HG03103 (cell line): Measurements from ENCODE around the gene SLAMF1.
"Not testable (repeated sequence)": the region's sequence is repeated elsewhere in the genome, so short reads cannot be mapped to it uniquely, and the experiment has no call there.

ENCODE experiments used
- ATAC-seq: cut with Tn5 transposase; IDR thresholded peaks from one replicate; pipeline ENCODE4 v1.9.1; 2021; ENCODE audit warnings: low read depth; ENCODE audit not compliant: unreplicated experiment

SLAMF1 gene

DNA sequence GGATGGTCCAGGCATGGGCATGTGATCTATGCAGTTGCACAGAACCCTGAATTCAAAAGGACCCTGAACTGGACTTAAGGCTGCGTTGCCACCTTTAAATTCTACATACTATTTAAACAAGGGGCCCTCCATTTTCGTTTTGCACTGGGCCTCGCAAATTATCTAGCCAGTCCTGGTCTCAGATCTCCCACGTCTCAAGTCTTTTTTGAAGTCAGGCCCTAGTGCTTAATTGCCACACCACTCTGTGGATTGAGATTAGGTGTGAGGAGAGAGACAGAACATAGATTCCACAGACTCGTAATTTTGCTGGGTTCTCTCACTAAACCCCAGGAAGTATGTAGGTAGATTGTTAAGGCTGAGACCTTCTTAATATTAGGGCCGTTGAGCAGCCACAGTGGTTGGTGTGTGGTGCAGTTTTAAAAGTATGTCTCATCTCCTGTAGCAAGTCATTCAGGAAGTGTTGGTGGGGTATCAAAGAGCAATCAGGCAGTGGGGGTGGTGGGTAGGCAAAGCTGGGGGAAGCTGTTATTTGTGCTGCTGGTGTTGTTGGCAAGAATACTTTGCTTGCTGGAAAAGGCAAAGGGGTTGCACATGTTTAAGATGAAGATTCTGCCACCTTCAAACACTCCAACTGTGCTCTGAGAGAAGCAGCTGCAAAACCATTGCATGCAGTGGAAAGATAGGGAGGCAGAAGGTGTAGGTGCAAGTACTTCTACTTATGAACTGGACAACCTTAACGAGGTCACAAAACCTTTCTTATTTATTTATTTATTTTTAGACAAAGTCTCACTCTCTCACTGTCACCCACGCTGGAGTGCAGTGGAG is 78.8 kb downstream of the SLAMF1 start:
- ATAC-seq = no peak

DNA sequence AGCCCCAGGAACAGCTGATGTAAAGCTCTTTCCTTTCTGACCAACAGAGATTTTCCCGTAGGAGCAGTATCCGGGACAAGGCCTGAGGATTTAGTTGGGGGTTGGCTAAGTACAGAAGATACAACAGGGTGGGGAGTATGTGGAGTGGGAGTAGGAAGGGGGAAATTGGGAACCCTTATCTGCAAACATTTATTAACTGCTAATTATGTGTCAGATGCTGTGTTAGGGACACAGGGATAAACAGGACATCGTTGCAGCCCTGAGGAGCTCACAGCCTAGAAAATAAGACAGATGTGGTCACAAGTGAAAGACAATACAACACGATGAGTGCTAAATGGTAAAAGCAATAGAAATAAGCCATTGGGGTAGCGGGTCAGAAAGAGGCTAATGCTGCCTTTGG is 79.5 kb downstream of the SLAMF1 start:
- ATAC-seq = no peak

DNA sequence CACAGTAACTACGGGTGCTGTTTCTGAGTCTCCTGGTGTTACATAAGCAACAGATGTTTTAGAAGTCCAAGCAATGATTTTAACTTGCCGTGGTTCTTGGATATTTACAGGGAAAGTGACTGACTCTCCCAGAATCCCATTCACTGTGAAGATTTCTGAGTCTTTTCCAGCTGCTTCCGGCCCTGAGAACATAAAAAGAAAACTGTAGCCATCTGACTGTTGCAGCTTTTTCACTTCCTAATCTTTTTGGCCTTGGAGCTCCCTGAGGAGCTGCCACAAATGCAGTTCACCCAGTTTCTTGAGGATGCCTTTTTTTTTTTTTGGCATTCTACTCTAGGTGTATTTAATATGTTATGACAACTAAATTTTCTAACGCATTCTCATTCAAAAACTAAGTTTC is 81.3 kb downstream of the SLAMF1 start:
- no peak for ATAC-seq

DNA sequence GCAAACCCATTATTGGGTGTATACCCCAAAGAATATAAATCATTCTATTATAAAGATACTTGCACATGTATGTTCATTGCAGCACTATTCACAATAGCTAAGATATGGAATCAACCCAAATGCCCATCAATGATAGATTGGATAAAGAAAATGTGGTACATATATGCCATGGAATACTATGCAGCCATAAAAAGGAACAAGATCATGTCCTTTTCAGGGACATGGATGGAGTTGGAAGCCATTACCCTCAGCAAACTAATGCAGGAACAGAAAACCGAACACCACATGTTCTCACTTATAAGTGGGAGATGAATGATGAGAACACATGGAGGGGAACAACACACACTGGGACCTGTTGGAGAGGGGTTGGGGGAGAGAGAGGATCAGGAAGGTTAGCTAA is 83.6 kb downstream of the SLAMF1 start:
- ATAC-seq = not testable (repeated sequence)

DNA sequence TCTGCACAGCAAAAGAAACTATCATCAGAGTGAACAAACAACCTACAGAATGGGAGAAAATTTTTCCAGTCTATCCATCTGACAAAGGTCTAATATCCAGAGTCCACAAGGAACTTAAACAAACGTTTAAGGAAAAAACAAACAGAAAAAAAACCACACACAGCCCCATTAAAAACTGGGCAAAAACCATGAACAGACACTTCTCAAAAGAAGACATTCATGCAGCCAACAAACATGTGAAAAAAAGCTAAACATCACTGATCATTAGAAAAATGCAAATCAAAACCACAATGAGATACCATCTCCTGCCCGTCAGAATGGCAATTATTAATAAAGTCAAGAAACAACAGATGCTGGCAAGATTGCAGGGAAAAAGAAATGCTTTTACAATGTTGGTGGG is 84.1 kb downstream of the SLAMF1 start:
- ATAC-seq = not testable (repeated sequence)

DNA sequence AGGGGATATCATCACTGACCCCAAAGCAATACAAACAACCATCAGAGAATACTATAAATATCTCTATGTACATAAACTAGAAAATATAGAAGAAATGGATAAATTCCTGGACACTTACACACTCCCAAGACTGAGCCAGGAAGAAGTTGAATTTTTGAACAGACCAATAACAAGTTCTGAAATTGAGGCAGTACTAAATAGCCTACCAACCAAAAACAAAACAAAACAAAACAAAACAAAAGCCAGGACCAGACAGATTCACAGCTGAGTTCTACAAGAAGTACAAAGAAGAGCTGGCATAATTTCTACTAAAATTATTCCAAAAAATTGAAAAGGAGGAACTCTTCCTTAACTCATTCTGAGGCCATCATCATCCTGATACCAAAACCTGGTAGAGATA is 86.0 kb downstream of the SLAMF1 start:
- no peak for ATAC-seq

DNA sequence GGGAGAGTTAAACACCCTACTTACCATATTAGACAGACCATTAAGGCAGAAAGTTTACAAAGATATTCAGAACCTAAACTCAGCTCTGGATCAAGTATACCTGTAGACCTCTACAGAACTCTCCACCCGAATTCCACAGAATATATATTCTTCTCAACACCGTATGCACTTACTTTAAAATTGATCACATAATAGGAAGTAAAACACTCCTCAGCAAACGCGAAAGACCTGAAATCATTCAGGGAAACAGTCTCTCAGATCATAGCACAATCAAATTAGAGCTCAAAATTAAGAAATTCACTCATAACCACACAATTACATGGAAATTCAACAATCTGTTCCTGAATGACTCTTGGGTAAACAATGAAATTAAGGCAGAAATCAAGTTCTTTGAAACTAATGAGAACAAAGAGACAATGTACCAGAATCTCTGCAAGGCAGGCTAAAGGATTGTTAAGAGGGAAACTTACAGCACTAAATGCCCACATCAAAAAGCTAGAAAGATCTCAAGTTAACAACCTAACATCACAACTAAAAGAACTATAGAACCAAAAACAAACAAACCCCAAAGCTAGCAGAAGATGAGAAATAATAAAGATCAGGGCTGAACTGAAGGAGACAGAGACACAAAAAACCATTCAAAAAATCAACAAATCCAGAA is 86.7 kb downstream of the SLAMF1 start:
- no peak for ATAC-seq

DNA sequence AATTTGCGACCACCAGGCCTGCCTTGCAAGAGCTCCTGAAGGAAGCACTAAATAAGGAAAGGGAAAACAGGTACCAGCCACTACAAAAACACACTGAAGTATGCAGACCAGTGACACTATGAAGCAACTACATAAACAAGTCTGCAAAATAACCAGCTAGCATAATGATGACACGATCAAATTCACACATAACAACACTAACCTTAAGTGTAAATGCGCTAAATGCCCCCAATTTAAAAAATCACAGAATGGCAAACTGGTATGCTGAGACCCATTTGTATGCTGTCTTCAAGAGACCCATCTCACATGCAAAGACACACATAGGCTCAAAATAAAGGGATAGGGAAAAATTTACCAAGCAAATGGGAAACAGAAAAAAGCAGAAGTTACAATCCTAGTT is 87.4 kb downstream of the SLAMF1 start:
- ATAC-seq = not testable (repeated sequence)

DNA sequence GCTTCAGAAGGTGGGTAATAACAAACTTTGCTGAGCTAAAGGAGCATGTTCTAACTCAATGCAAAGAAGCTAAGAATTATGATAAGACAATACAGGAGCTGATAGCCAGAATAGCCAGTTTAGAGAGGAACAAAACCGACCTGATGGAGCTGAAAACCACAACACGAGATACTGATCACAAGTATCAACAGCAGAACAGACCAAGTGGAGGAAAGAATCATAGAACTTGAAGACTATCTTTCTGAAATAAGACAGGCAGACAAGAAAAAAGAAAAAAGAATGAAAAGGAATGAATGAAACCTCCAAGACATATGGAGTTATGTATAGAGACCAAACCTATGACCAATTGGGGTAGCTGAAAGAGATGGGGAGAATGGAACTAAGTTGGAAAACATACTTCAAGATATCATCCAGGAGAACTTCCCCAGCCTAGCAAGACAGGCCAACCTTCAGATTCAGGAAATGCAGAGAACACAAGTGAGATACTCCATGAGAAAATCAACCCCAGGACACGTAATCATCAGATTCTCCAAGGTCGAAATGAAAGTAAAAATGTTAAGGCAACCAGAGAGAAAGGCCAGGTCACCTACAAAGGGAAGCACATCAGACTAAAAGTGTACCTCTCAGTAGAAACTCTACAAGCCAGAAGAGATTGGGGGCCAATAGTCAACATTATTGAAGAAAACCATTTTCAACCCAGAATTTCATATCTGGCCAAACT is 88.0 kb downstream of the SLAMF1 start:
- no peak for ATAC-seq
